ENCODE data around the gene KRI1.
A peak's percentile ranks its signal among the peaks of the same experiment; 100 is the strongest.

Gene KRI1

GRCh38 chr19:10565567-10566407, at the start of gene KRI1:
Gene KRI1, minus strand, starts transcription at chr19:10566010. Its CDS starts 11 bp downstream, at chr19:10565999.
- Histone ChIP-seq H3K4me3 (ENCODE audit: insufficient read depth, low read length, poor library complexity, severe bottlenecking) (peak within 1 kb of the TSS; percentile 72), H3K4me2 (ENCODE audit: low read depth, low read length, poor library complexity, severe bottlenecking) (peak within 1 kb of the TSS; percentile 89), H2AFZ (ENCODE audit: low read depth, low read length, severe bottlenecking) (peak within 1 kb of the TSS; percentile 28), H3F3A (ENCODE audit: insufficient read depth) (peaks cover 19% of the 10 kb centered on the region), H3K27me3 (ENCODE audit: low read length) (no peaks in the 10 kb centered on the region), H3K79me2 (ENCODE audit: insufficient read depth, low read length) (peaks cover 14% of the 10 kb centered on the region), H3K9me2 (replicated peaks; ENCODE audit: insufficient read depth, low read length) (no peaks in the 10 kb centered on the region), H4K20me1 (ENCODE audit: low read depth, low read length) (no peaks in the 10 kb centered on the region), H3K36me3 (ENCODE audit: low read length) (no peaks in the 10 kb centered on the region), H3K27ac (ENCODE audit: low read depth, low read length) (peak within 1 kb of the TSS; percentile 83), H3K9ac (ENCODE audit: low read length) (peak within 1 kb of the TSS; percentile 90), H3K9me3 (ENCODE audit: insufficient read depth, low read length) (no peaks in the 10 kb centered on the region)
- TF ChIP-seq EZH2phosphoT487 (conservative IDR thresholded peaks at IDR 0.05; ENCODE audit: low read length) (no peak), CTCF (IDR thresholded peaks at IDR 0.05; ENCODE audit: insufficient read depth, low read length, poor library complexity, severe bottlenecking) (no peak)

GRCh38 chr19:10612499-10613119, 46.8 kb upstream of the KRI1 start:
- Histone ChIP-seq H3K36me3 (ENCODE audit: low read length) (no peaks in the 10 kb centered on the region), H3K27me3 (ENCODE audit: low read length) (no peaks in the 10 kb centered on the region), H3K9ac (ENCODE audit: low read length) (no peak overlapping the region), H3K79me2 (ENCODE audit: insufficient read depth, low read length) (peaks cover 15% of the 10 kb centered on the region), H3F3A (ENCODE audit: insufficient read depth) (no peaks in the 10 kb centered on the region), H2AFZ (ENCODE audit: low read depth, low read length, severe bottlenecking) (no peak overlapping the region), H3K4me2 (ENCODE audit: low read depth, low read length, poor library complexity, severe bottlenecking) (no peak overlapping the region), H4K20me1 (ENCODE audit: low read depth, low read length) (no peaks in the 10 kb centered on the region), H3K27ac (ENCODE audit: low read depth, low read length) (no peak overlapping the region), H3K9me2 (replicated peaks; ENCODE audit: insufficient read depth, low read length) (no peaks in the 10 kb centered on the region), H3K4me3 (ENCODE audit: insufficient read depth, low read length, poor library complexity, severe bottlenecking) (no peak overlapping the region), H3K9me3 (ENCODE audit: insufficient read depth, low read length) (no peaks in the 10 kb centered on the region)
- no peak for TF ChIP-seq EZH2phosphoT487 (conservative IDR thresholded peaks at IDR 0.05; ENCODE audit: low read length)
- TF ChIP-seq CTCF (IDR thresholded peaks at IDR 0.05; ENCODE audit: insufficient read depth, low read length, poor library complexity, severe bottlenecking) = no peak

GRCh38 chr19:10611907-10612306, 46.1 kb upstream of the KRI1 start:
- Histone ChIP-seq H2AFZ (ENCODE audit: low read depth, low read length, severe bottlenecking) (no peak overlapping the region), H3K27ac (ENCODE audit: low read depth, low read length) (no peak overlapping the region), H3K4me2 (ENCODE audit: low read depth, low read length, poor library complexity, severe bottlenecking) (no peak overlapping the region), H3K36me3 (ENCODE audit: low read length) (no peaks in the 10 kb centered on the region), H3K79me2 (ENCODE audit: insufficient read depth, low read length) (peaks cover 15% of the 10 kb centered on the region), H3K9ac (ENCODE audit: low read length) (no peak overlapping the region), H3K27me3 (ENCODE audit: low read length) (no peaks in the 10 kb centered on the region), H4K20me1 (ENCODE audit: low read depth, low read length) (no peaks in the 10 kb centered on the region), H3F3A (ENCODE audit: insufficient read depth) (no peaks in the 10 kb centered on the region), H3K9me3 (ENCODE audit: insufficient read depth, low read length) (no peaks in the 10 kb centered on the region), H3K4me3 (ENCODE audit: insufficient read depth, low read length, poor library complexity, severe bottlenecking) (no peak overlapping the region), H3K9me2 (replicated peaks; ENCODE audit: insufficient read depth, low read length) (no peaks in the 10 kb centered on the region)
- TF ChIP-seq CTCF (IDR thresholded peaks at IDR 0.05; ENCODE audit: insufficient read depth, low read length, poor library complexity, severe bottlenecking) = no peak
- no peak for TF ChIP-seq EZH2phosphoT487 (conservative IDR thresholded peaks at IDR 0.05; ENCODE audit: low read length)
